Neural cell (in vitro differentiated cells): ENCODE data around the gene LRBA. TPM values are rescaled to one million over a fixed set of nuclear protein-coding genes. Genes with fewer than 3 reads are reported as not detected.

Source experiments
- H2AFZ ChIP-seq: fragments of 200-600, 300-800 bp; sonication (generic), shearing (Covaris generic); 2 replicates; pipeline ENCODE4 v1.6.0; 2014; ENCODE audit warnings: low read depth, mild to moderate bottlenecking, antibody characterized with exemption, low read length, moderate library complexity
- H3F3A ChIP-seq: fragments of 200-600 bp; shearing (Covaris generic); 2 replicates; pipeline ENCODE4 v1.6.1; 2016; ENCODE audit warnings: mild to moderate bottlenecking, moderate library complexity, mixed read lengths, antibody characterized with exemption, low read length; ENCODE audit not compliant: insufficient read depth, poor library complexity, severe bottlenecking
- H3K27ac ChIP-seq: fragments of 200-600, 300-800 bp; sonication (generic), shearing (Covaris generic); 2 replicates; pipeline ENCODE4 v1.5.1; 2014; ENCODE audit warnings: mild to moderate bottlenecking, low read length, moderate library complexity
- H3K27me3 ChIP-seq: fragments of 300-800, 200-600 bp; sonication (generic), shearing (Covaris generic); 2 replicates; pipeline ENCODE4 v1.6.0; 2014; ENCODE audit warnings: mild to moderate bottlenecking, low read depth, low read length, moderate library complexity; ENCODE audit not compliant: insufficient read depth
- H3K36me3 ChIP-seq: fragments of 300-800, 200-600 bp; sonication (generic), shearing (Covaris generic); 2 replicates; pipeline ENCODE4 v1.5.1; 2014; ENCODE audit warnings: mild to moderate bottlenecking, antibody characterized with exemption, low read length, moderate library complexity; ENCODE audit not compliant: insufficient read depth
- H3K4me2 ChIP-seq: fragments of 300-800, 200-600 bp; sonication (generic), shearing (Covaris generic); 2 replicates; pipeline ENCODE4 v1.6.0; 2014; ENCODE audit warnings: mild to moderate bottlenecking, low read length
- H3K4me3 ChIP-seq: fragments of 300-800, 200-600 bp; sonication (generic), shearing (Covaris generic); 2 replicates; pipeline ENCODE4 v1.5.1; 2014; ENCODE audit warnings: mild to moderate bottlenecking, low read length, moderate library complexity
- H3K79me2 ChIP-seq: fragments of 200-600 bp; shearing (Covaris generic); replicated peaks from 2 replicates; pipeline ENCODE4 v1.6.0; 2014; ENCODE audit warnings: mild to moderate bottlenecking, low read length, moderate library complexity; ENCODE audit not compliant: insufficient read depth
- H3K9ac ChIP-seq: fragments of 300-800, 200-600 bp; sonication (generic), shearing (Covaris generic); 2 replicates; pipeline ENCODE4 v1.6.1; 2016; ENCODE audit warnings: mild to moderate bottlenecking, low read length, mixed read lengths
- H3K9me2 ChIP-seq: fragments of 200-600 bp; shearing (Covaris generic); 2 replicates; pipeline ENCODE4 v1.6.1; 2016; ENCODE audit warnings: mild to moderate bottlenecking, low read length, mixed read lengths; ENCODE audit not compliant: insufficient read depth
- H3K9me3 ChIP-seq: fragments of 200-600, 300-800 bp; sonication (generic), shearing (Covaris generic); 2 replicates; pipeline ENCODE4 v1.6.1; 2016; ENCODE audit warnings: mild to moderate bottlenecking, mixed run types, low read length, moderate library complexity, mixed read lengths
- H4K20me1 ChIP-seq: fragments of 200-600 bp; shearing (Covaris generic); 2 replicates; pipeline ENCODE4 v1.6.1; 2016; ENCODE audit warnings: mild to moderate bottlenecking, mixed run types; ENCODE audit not compliant: insufficient read depth
- CTCF ChIP-seq: fragments of 450-650 bp; IDR thresholded peaks from 2 replicates; pipeline ENCODE4 v1.5.1; 2014; ENCODE audit warnings: antibody characterized with exemption, mild to moderate bottlenecking, moderate library complexity; ENCODE audit not compliant: poor library complexity, severe bottlenecking
- EP300 ChIP-seq: fragments of 450-650 bp; conservative IDR thresholded peaks from 2 replicates; pipeline ENCODE4 v1.6.1; 2014; ENCODE audit warnings: antibody characterized with exemption, mild to moderate bottlenecking, moderate library complexity; ENCODE audit not compliant: poor library complexity, severe bottlenecking
- EZH2 ChIP-seq: fragments of 200-600, 300-800 bp; shearing (Covaris generic), sonication (generic); IDR thresholded peaks from 2 replicates; pipeline ENCODE4 v1.6.1; 2014; ENCODE audit warnings: antibody characterized with exemption, low read length, borderline replicate concordance, mild to moderate bottlenecking; ENCODE audit not compliant: insufficient read depth, poor library complexity, severe bottlenecking
- MXI1 ChIP-seq: fragments of 450-650 bp; conservative IDR thresholded peaks from 2 replicates; pipeline ENCODE4 v1.6.1; 2014; ENCODE audit warnings: antibody characterized with exemption, mild to moderate bottlenecking; ENCODE audit not compliant: poor library complexity, severe bottlenecking
- POLR2AphosphoS5 ChIP-seq: IDR thresholded peaks from 2 replicates; pipeline ENCODE4 v1.6.1; 2012
- RAD21 ChIP-seq: fragments of 450-650 bp; conservative IDR thresholded peaks from 2 replicates; pipeline ENCODE4 v1.6.1; 2014; ENCODE audit warnings: antibody characterized with exemption, mild to moderate bottlenecking, moderate library complexity
- REST ChIP-seq: IDR thresholded peaks from 2 replicates; pipeline ENCODE4 v1.6.1; 2012; ENCODE audit warnings: borderline replicate concordance
- SMC3 ChIP-seq: fragments of 450-650 bp; conservative IDR thresholded peaks from 2 replicates; pipeline ENCODE4 v1.6.1; 2014; ENCODE audit warnings: antibody characterized with exemption, mild to moderate bottlenecking, moderate library complexity; ENCODE audit not compliant: poor library complexity
- TAF1 ChIP-seq: IDR thresholded peaks from 2 replicates; pipeline ENCODE4 v1.6.1; 2012; ENCODE audit warnings: low read depth
- polyA plus RNA-seq: library from polyadenylated mRNA; depleted of rRNA; stranded (reverse); fragments of >200 nt; gene quantifications from 2 replicates; pipeline ENCODE4 v1.2.3, GENCODE V29; 2014

Gene LRBA
- polyA plus RNA-seq, 1 donor from 2014 or later: 7.1 TPM

- Histone ChIP-seq H3K27me3 (no peaks in the 10 kb centered on the region), H3K9ac (no peak overlapping the region), H3K9me2 (no peaks in the 10 kb centered on the region), H2AFZ (no peak overlapping the region), H3K27ac (no peak overlapping the region), H4K20me1 (no peaks in the 10 kb centered on the region), H3K79me2 (no peaks in the 10 kb centered on the region), H3K36me3 (no peaks in the 10 kb centered on the region), H3K9me3 (no peaks in the 10 kb centered on the region), H3F3A (no peaks in the 10 kb centered on the region), H3K4me2 (no peak overlapping the region), H3K4me3 (peak overlapping the region; percentile 41)
- TF ChIP-seq MXI1 (no peak), RAD21 (no peak), EP300 (no peak), TAF1 (no peak), CTCF (no peak), SMC3 (no peak), POLR2AphosphoS5 (no peak), REST (no peak), EZH2 (no peak)
Measured at GRCh38 chr4:150315691-150316090, 699.4 kb downstream of the LRBA start.

- no peaks in the 10 kb centered on the region for H3K27me3 ChIP-seq
- no peak overlapping the region for H2AFZ ChIP-seq
- no peaks in the 10 kb centered on the region for H3F3A ChIP-seq
- H3K79me2 ChIP-seq: no peaks in the 10 kb centered on the region
- no peaks in the 10 kb centered on the region for H3K36me3 ChIP-seq
- TF ChIP-seq REST (peak; percentile 80), TAF1 (no peak), RAD21 (no peak), MXI1 (no peak), POLR2AphosphoS5 (peak; percentile 55), SMC3 (no peak), EZH2 (no peak), CTCF (no peak), EP300 (peak; percentile 56)
- no peaks in the 10 kb centered on the region for H3K9me2 ChIP-seq
- no peak overlapping the region for H3K9ac ChIP-seq
- no peaks in the 10 kb centered on the region for H4K20me1 ChIP-seq
- H3K27ac ChIP-seq: peak overlapping the region; percentile 25
- no peak overlapping the region for H3K4me2 ChIP-seq
- no peaks in the 10 kb centered on the region for H3K9me3 ChIP-seq
- peak overlapping the region; percentile 41 for H3K4me3 ChIP-seq
Measured at GRCh38 chr4:150315175-150315574, 699.9 kb downstream of the LRBA start.
